SK-N-MC (cell line): ENCODE results near the gene COASY.

ENCODE experiments used
- EZH2 ChIP-seq: fragments of 200-600 bp; sonication (generic); IDR thresholded peaks from one replicate; pipeline ENCODE4 v1.6.1; 2017; ENCODE audit warnings: antibody characterized with exemption
- POLR2AphosphoS5 ChIP-seq: IDR thresholded peaks from 2 replicates; pipeline ENCODE4 v1.6.1; 2012; ENCODE audit warnings: mild to moderate bottlenecking, low read depth, low read length, borderline replicate concordance

GRCh38 chr17:42512246-42512645 is 49.7 kb upstream of the COASY start:
- no peak for TF ChIP-seq POLR2AphosphoS5
- no peak for TF ChIP-seq EZH2
